Gastroesophageal sphincter (tissue), 3 donors: ENCODE data around the gene ARL4D.

Experiments
- EP300 ChIP-seq: sonication (generic); formaldehyde crosslinking; IDR thresholded peaks from one replicate; pipeline ENCODE4 v1.6.1; 2017; ENCODE audit warnings: antibody characterized with exemption, mild to moderate bottlenecking
- POLR2A ChIP-seq, 2 donors: fragments of 450-650 bp; IDR thresholded peaks; one replicate each; pipeline ENCODE4 v1.6.1; 2017; ENCODE audit warnings: antibody characterized with exemption in 2 of 2, mild to moderate bottlenecking in 2 of 2, moderate library complexity in 1 of 2
- TF ChIP-seq, protein P1 (sequence below), 4 experiments: fragments of 200-600 bp in 2 of 4; fragments of 450-650 bp in 2 of 4; sonication (generic) in 1 of 4; IDR thresholded peaks; one replicate each; pipeline ENCODE4 v1.5.1; 2017 to 2019; ENCODE audit warnings: antibody characterized with exemption in 4 of 4, mild to moderate bottlenecking in 2 of 4, moderate library complexity in 2 of 4

- TF ChIP-seq, protein P1, sequence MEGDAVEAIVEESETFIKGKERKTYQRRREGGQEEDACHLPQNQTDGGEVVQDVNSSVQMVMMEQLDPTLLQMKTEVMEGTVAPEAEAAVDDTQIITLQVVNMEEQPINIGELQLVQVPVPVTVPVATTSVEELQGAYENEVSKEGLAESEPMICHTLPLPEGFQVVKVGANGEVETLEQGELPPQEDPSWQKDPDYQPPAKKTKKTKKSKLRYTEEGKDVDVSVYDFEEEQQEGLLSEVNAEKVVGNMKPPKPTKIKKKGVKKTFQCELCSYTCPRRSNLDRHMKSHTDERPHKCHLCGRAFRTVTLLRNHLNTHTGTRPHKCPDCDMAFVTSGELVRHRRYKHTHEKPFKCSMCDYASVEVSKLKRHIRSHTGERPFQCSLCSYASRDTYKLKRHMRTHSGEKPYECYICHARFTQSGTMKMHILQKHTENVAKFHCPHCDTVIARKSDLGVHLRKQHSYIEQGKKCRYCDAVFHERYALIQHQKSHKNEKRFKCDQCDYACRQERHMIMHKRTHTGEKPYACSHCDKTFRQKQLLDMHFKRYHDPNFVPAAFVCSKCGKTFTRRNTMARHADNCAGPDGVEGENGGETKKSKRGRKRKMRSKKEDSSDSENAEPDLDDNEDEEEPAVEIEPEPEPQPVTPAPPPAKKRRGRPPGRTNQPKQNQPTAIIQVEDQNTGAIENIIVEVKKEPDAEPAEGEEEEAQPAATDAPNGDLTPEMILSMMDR (IDR thresholded peaks at IDR 0.05), result peak in 2 of 4 experiments; percentile 13 to 14
- TF ChIP-seq EP300 (no peak), POLR2A (IDR thresholded peaks at IDR 0.05) (peak in 1 of 2 donors; percentile 30)
Observed at GRCh38 chr17:43418441-43419374, 19.9 kb downstream of the ARL4D start.
